Stimulated activated naive CD8-positive, alpha-beta T cell treated with anti-CD3 and anti-CD28 coated beads, Interleukin-15, Interleukin-2, amounts not matched to agents 100 ng/mL and 50 ng/mL, for 24 hours (primary cell): ENCODE measurements around the gene FBRS.
A peak's percentile ranks its signal among the peaks of the same experiment; 100 is the strongest.
"Not testable (repeated sequence)": the region's sequence is repeated elsewhere in the genome, so short reads cannot be mapped to it uniquely, and the experiment has no call there.

Source experiments
- H3K27ac Mint-ChIP-seq: one replicate; pipeline ENCODE4 v1.8.0; 2021; ENCODE audit warnings: mild to moderate bottlenecking, mixed read lengths
- H3K27me3 Mint-ChIP-seq: one replicate; pipeline ENCODE4 v1.8.0; 2021; ENCODE audit warnings: mixed read lengths
- H3K36me3 Mint-ChIP-seq: one replicate; pipeline ENCODE4 v1.8.0; 2021; ENCODE audit warnings: low read depth, mixed read lengths
- H3K4me1 Mint-ChIP-seq: one replicate; pipeline ENCODE4 v1.8.0; 2021; ENCODE audit warnings: low read depth, mixed read lengths
- H3K4me3 Mint-ChIP-seq: one replicate; pipeline ENCODE4 v1.8.0; 2021; ENCODE audit warnings: mild to moderate bottlenecking, mixed read lengths
- H3K9me3 Mint-ChIP-seq: one replicate; pipeline ENCODE4 v1.8.0; 2021; ENCODE audit warnings: mixed read lengths

The FBRS gene

GRCh38 chr16:30697264-30698138 lies 39.3 kb downstream of the FBRS start:
- H3K4me1 Mint-ChIP-seq = peaks cover 36% of the 10 kb centered on the region
- no peaks in the 10 kb centered on the region for H3K9me3 Mint-ChIP-seq
- peak overlapping the region; percentile 99 for H3K27ac Mint-ChIP-seq
- H3K36me3 Mint-ChIP-seq = peaks cover 26% of the 10 kb centered on the region
- H3K27me3 Mint-ChIP-seq = no peaks in the 10 kb centered on the region
- peak overlapping the region; percentile 96 for H3K4me3 Mint-ChIP-seq

GRCh38 chr16:30698139-30698815 lies 40.0 kb downstream of the FBRS start:
- Mint-ChIP-seq H3K4me1 (peaks cover 35% of the 10 kb centered on the region), H3K36me3 (peaks cover 30% of the 10 kb centered on the region)

GRCh38 chr16:30698816-30699614 lies 40.8 kb downstream of the FBRS start, which contains the start of gene SRCAP:
TSS of gene SRCAP (plus strand) at chr16:30699171. CDS start at chr16:30700825, 1,654 bp downstream.
- Mint-ChIP-seq H3K27ac (peak within 1 kb of the TSS; percentile 99), H3K4me3 (peak within 1 kb of the TSS; percentile 96), H3K9me3 (no peaks in the 10 kb centered on the region), H3K4me1 (peaks cover 28% of the 10 kb centered on the region), H3K27me3 (no peaks in the 10 kb centered on the region), H3K36me3 (peaks cover 34% of the 10 kb centered on the region)

More at GRCh38 chr16:30698139-30698815, 40.0 kb downstream of the FBRS start:
- Mint-ChIP-seq H3K27me3 (no peaks in the 10 kb centered on the region), H3K4me3 (peak overlapping the region; percentile 96), H3K9me3 (no peaks in the 10 kb centered on the region), H3K27ac (peak overlapping the region; percentile 99)

DNA sequence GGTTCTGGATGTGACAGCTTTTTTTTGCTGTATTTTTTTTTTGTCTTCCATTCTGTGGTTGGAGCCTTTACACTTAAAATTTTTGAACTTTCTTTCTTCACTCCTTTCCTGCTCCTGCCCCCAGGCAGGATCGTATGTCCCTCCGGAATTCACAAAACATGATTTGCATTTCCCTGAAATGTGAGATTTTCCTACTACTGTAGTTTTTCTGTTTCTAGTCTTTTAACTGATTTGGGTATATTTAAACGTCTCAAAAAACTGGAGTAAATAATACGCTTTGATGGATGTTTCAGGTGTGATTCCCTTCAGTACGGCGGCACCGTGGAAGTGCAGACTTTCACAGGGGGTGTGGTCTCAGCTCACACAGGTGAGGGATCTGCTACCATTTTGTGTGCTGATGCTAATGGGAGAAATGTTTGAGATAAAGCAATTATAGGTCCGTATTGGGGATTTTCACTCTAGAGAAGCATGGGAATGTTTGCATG lies 41.4 kb downstream of the FBRS start:
- no peaks in the 10 kb centered on the region for H3K9me3 Mint-ChIP-seq
- H3K36me3 Mint-ChIP-seq = peaks cover 41% of the 10 kb centered on the region
- peak overlapping the region; percentile 96 for H3K4me3 Mint-ChIP-seq
- H3K4me1 Mint-ChIP-seq = peaks cover 27% of the 10 kb centered on the region
- peak overlapping the region; percentile 96 for H3K27ac Mint-ChIP-seq
- no peaks in the 10 kb centered on the region for H3K27me3 Mint-ChIP-seq

GRCh38 chr16:30700491-30700890 lies 42.3 kb downstream of the FBRS start:
- peaks cover 27% of the 10 kb centered on the region for H3K4me1 Mint-ChIP-seq
- peak overlapping the region; percentile 96 for H3K27ac Mint-ChIP-seq
- peaks cover 42% of the 10 kb centered on the region for H3K36me3 Mint-ChIP-seq
- H3K9me3 Mint-ChIP-seq = no peaks in the 10 kb centered on the region
- peak overlapping the region; percentile 96 for H3K4me3 Mint-ChIP-seq
- no peaks in the 10 kb centered on the region for H3K27me3 Mint-ChIP-seq

DNA sequence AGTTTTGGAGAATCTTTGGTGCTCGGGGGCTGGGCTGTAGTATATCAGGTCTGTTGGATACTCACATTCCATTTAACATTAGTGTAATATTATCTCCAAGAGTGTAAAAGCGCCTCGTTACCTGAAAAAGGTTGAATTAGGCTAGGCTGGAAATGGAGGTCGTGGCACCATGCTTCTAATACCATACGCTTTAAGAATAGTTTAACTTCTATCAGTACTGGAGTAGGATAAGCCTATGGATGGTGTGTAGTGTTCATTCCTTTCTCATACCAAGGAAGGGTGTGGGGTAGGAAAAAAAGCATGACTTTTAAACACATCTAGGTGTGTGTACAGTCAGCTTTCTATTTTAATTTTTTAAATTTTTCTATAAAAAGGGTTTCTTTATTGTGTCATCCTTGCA lies 42.7 kb downstream of the FBRS start:
- peaks cover 45% of the 10 kb centered on the region for H3K36me3 Mint-ChIP-seq
- H3K4me1 Mint-ChIP-seq = peaks cover 27% of the 10 kb centered on the region
- peak overlapping the region; percentile 76 for H3K27ac Mint-ChIP-seq
- H3K4me3 Mint-ChIP-seq = peak overlapping the region; percentile 60
- H3K9me3 Mint-ChIP-seq = no peaks in the 10 kb centered on the region
- no peaks in the 10 kb centered on the region for H3K27me3 Mint-ChIP-seq

- not testable (repeated sequence) for H3K27me3 Mint-ChIP-seq, H3K4me3 Mint-ChIP-seq, H3K9me3 Mint-ChIP-seq, H3K27ac Mint-ChIP-seq
- Mint-ChIP-seq H3K36me3 (peaks cover 66% of the 10 kb centered on the region), H3K4me1 (peaks cover 17% of the 10 kb centered on the region)
Measured at GRCh38 chr16:30703071-30703470, 44.8 kb downstream of the FBRS start.

GRCh38 chr16:30703971-30704370 lies 45.7 kb downstream of the FBRS start:
- no peak overlapping the region for H3K27ac Mint-ChIP-seq
- no peaks in the 10 kb centered on the region for H3K27me3 Mint-ChIP-seq
- H3K36me3 Mint-ChIP-seq = peaks cover 71% of the 10 kb centered on the region
- H3K4me3 Mint-ChIP-seq = no peak overlapping the region
- H3K9me3 Mint-ChIP-seq = no peaks in the 10 kb centered on the region
- peaks cover 17% of the 10 kb centered on the region for H3K4me1 Mint-ChIP-seq

DNA sequence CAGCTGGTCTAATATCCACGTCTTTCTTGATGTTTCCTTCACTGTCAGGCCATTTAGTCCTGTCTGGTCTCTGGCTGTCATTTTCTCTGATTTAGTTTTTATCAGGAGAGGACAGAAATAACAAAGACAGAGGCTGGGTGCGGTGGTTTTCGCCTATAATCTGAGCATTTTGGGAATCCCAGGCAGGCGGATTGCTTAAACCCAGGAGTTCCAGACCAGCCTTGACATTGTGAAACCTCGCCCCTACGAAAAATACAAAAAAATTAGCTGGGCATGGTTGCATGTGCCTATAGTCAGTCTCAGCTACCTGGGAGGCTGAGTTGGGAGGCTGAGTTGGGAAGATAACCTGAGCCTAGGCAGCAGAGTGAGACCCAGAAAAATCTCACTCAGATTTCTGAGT lies 47.8 kb downstream of the FBRS start:
- Mint-ChIP-seq H3K4me3 (no peak overlapping the region), H3K9me3 (no peaks in the 10 kb centered on the region), H3K27ac (no peak overlapping the region), H3K27me3 (no peaks in the 10 kb centered on the region), H3K36me3 (peaks cover 73% of the 10 kb centered on the region), H3K4me1 (peaks cover 3% of the 10 kb centered on the region)

DNA sequence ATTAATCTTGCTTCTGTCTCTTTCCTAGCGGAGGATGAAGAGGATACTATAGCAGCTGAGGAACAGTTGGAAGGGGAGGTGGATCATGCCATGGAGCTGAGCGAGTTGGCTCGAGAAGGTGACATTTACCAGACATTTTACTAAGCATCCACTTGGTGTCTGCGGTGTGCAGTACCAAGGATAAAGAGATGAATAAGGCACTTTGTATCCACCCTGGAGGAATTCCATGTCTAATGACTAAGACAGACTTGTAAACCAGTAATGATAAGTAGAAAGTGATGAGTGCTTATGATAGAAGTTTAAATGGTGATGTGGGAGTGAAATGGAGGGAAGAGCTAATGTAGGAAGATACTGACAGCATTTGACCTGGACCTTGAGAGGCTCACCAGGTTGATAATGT lies 52.7 kb downstream of the FBRS start:
- H3K27me3 Mint-ChIP-seq = no peaks in the 10 kb centered on the region
- H3K4me3 Mint-ChIP-seq = no peak overlapping the region
- H3K36me3 Mint-ChIP-seq = peaks cover 89% of the 10 kb centered on the region
- peaks cover 22% of the 10 kb centered on the region for H3K4me1 Mint-ChIP-seq
- H3K27ac Mint-ChIP-seq = no peak overlapping the region
- no peaks in the 10 kb centered on the region for H3K9me3 Mint-ChIP-seq

GRCh38 chr16:30711712-30712111 lies 53.5 kb downstream of the FBRS start:
- peaks cover 89% of the 10 kb centered on the region for H3K36me3 Mint-ChIP-seq

GRCh38 chr16:30715750-30716445 lies 57.7 kb downstream of the FBRS start:
- Mint-ChIP-seq H3K4me1 (peaks cover 36% of the 10 kb centered on the region), H3K9me3 (no peaks in the 10 kb centered on the region), H3K4me3 (peak overlapping the region; percentile 58), H3K27ac (peak overlapping the region; percentile 89), H3K36me3 (peaks cover 73% of the 10 kb centered on the region), H3K27me3 (no peaks in the 10 kb centered on the region)

More at GRCh38 chr16:30711712-30712111, 53.5 kb downstream of the FBRS start:
- Mint-ChIP-seq H3K9me3 (no peaks in the 10 kb centered on the region), H3K27ac (peak overlapping the region; percentile 32), H3K4me1 (peaks cover 30% of the 10 kb centered on the region), H3K4me3 (no peak overlapping the region), H3K27me3 (no peaks in the 10 kb centered on the region)

GRCh38 chr16:30720086-30720485 lies 61.9 kb downstream of the FBRS start:
- Mint-ChIP-seq H3K36me3 (peaks cover 79% of the 10 kb centered on the region), H3K9me3 (no peaks in the 10 kb centered on the region), H3K4me3 (no peak overlapping the region), H3K4me1 (peaks cover 22% of the 10 kb centered on the region), H3K27ac (no peak overlapping the region), H3K27me3 (no peaks in the 10 kb centered on the region)
